GM21737 (cell line): ENCODE data around the gene TMEM151A.
"Not testable (repeated sequence)": the region's sequence is repeated elsewhere in the genome, so short reads cannot be mapped to it uniquely, and the experiment has no call there.

Experiments
- ATAC-seq: cut with Tn5 transposase; IDR thresholded peaks from one replicate; pipeline ENCODE4 v1.9.1; 2021; ENCODE audit warnings: mild to moderate bottlenecking, moderate library complexity; ENCODE audit not compliant: unreplicated experiment

The TMEM151A gene

GRCh38 chr11:66267039-66267378 lies 24.7 kb upstream of the TMEM151A start:
- no peak for ATAC-seq

- ATAC-seq: peak; percentile 42
These were observed 24.1 kb upstream of the TMEM151A start for GRCh38 chr11:66267379-66268243.

- ATAC-seq: peak; percentile 71
These were observed 23.3 kb upstream of the TMEM151A start, which contains the start of gene RAB1B for GRCh38 chr11:66268244-66268951. TSS of gene RAB1B (plus strand) at chr11:66268639. CDS start at chr11:66268680, 41 bp downstream.

GRCh38 chr11:66268952-66269905 lies 22.5 kb upstream of the TMEM151A start:
- ATAC-seq: no peak

GRCh38 chr11:66271816-66272215 lies 19.9 kb upstream of the TMEM151A start:
- no peak for ATAC-seq

- ATAC-seq: no peak
These were observed 19.1 kb upstream of the TMEM151A start for GRCh38 chr11:66272596-66272995.

GRCh38 chr11:66274219-66274618 lies 17.5 kb upstream of the TMEM151A start:
- no peak for ATAC-seq

GRCh38 chr11:66275396-66275795 lies 16.3 kb upstream of the TMEM151A start:
- ATAC-seq: no peak

- ATAC-seq: no peak
These were observed 15.6 kb upstream of the TMEM151A start for GRCh38 chr11:66275984-66276612.

GRCh38 chr11:66276619-66277018 lies 15.1 kb upstream of the TMEM151A start:
- not testable (repeated sequence) for ATAC-seq

- not testable (repeated sequence) for ATAC-seq
These were observed 14.6 kb upstream of the TMEM151A start for GRCh38 chr11:66277064-66277463.

- ATAC-seq: no peak
These were observed 14.0 kb upstream of the TMEM151A start, which contains the start of gene CNIH2 for GRCh38 chr11:66277471-66278362. TSS of gene CNIH2 (plus strand) at chr11:66278175. CDS start at chr11:66278457, 282 bp downstream.

GRCh38 chr11:66278363-66279091 lies 13.2 kb upstream of the TMEM151A start:
- ATAC-seq: no peak

GRCh38 chr11:66279092-66279734 lies 12.5 kb upstream of the TMEM151A start:
- no peak for ATAC-seq

- ATAC-seq: no peak
These were observed 11.3 kb upstream of the TMEM151A start for GRCh38 chr11:66280428-66280827.

GRCh38 chr11:66281001-66281400 lies 10.7 kb upstream of the TMEM151A start:
- ATAC-seq: no peak

- ATAC-seq: no peak
These were observed 9.8 kb upstream of the TMEM151A start for GRCh38 chr11:66281776-66282467.
